Endometrial microvascular endothelial cells (primary cell): ENCODE measurements around the gene SNPH. TPM values are rescaled to one million over a fixed set of nuclear protein-coding genes. Genes with fewer than 3 reads are reported as not detected.

Source experiments
- in situ Hi-C: cut with HindIII; loops from 2 replicates; pipeline ENCODE4 v1.10.0; 2017; ENCODE audit warnings: low sequenced_read_pairs, low pct_unique_long_range_greater_than_20kb; ENCODE audit errors: inconsistent ontology term
- total RNA-seq: library from RNA; depleted of rRNA; stranded (reverse); fragments of >200 nt; gene quantifications from one replicate; pipeline ENCODE4 v1.2.3, GENCODE V29; 2015; ENCODE audit errors: inconsistent ontology term

Gene SNPH
- total RNA-seq, 1 donor from 2014 or later, result 11.9 TPM

GRCh38 chr20:1281279-1282057 is 15.4 kb downstream of the SNPH start:
- in situ Hi-C loops, result no loop called here

- in situ Hi-C loops, result no loop called here
Observed at GRCh38 chr20:1282966-1283365, 16.9 kb downstream of the SNPH start.

- in situ Hi-C loops, result no loop called here
Observed at GRCh38 chr20:1283522-1284510, 17.7 kb downstream of the SNPH start.

- in situ Hi-C loops, result no loop called here
Observed at GRCh38 chr20:1286267-1287024, 20.4 kb downstream of the SNPH start.

- in situ Hi-C loops, result no loop called here
Observed at GRCh38 chr20:1287306-1287705, 21.2 kb downstream of the SNPH start.

- in situ Hi-C loops, result no loop called here
Observed at GRCh38 chr20:1287787-1288569, 21.9 kb downstream of the SNPH start.

- in situ Hi-C loops, result no loop called here
Observed at GRCh38 chr20:1291191-1291741, 25.2 kb downstream of the SNPH start.

- in situ Hi-C loops, result no loop called here
Observed at GRCh38 chr20:1292620-1293019, 26.5 kb downstream of the SNPH start.

- in situ Hi-C loops, result no loop called here
Observed at GRCh38 chr20:1293641-1294379, 27.7 kb downstream of the SNPH start.

GRCh38 chr20:1294497-1294896 is 28.4 kb downstream of the SNPH start:
- in situ Hi-C loops, result no loop called here

- in situ Hi-C loops, result no loop called here
Observed at GRCh38 chr20:1295276-1295930, 29.3 kb downstream of the SNPH start.

- in situ Hi-C loops, result no loop called here
Observed at GRCh38 chr20:1296117-1296610, 30.1 kb downstream of the SNPH start.

- in situ Hi-C loops, result no loop called here
Observed at GRCh38 chr20:1296922-1297321, 30.8 kb downstream of the SNPH start.

GRCh38 chr20:1297486-1297885 is 31.4 kb downstream of the SNPH start:
- in situ Hi-C loops, result no loop called here

- in situ Hi-C loops, result no loop called here
Observed at GRCh38 chr20:1298166-1298565, 32.1 kb downstream of the SNPH start.

GRCh38 chr20:1298888-1299511 is 32.9 kb downstream of the SNPH start:
- in situ Hi-C loops, result no loop called here
